ENCODE measurements around the gene TMEM81.

The TMEM81 gene

GRCh38 chr1:205121660-205122488 lies 37.6 kb upstream of the TMEM81 start, which contains the start of gene RBBP5:
Gene RBBP5, minus strand, starts transcription at chr1:205121978. Its CDS starts 105 bp downstream, at chr1:205121873.
- H2AFZ ChIP-seq (ENCODE audit: low read length), result peak within 1 kb of the TSS; percentile 77
- peaks cover 7% of the 10 kb centered on the region; the same call in 1 of the 2 replicates for H3K36me3 ChIP-seq (ENCODE audit: insufficient read depth, low read length)
- no peaks in the 10 kb centered on the region for H3K27me3 ChIP-seq (ENCODE audit: insufficient read depth, low read length)
- H3K9me2 ChIP-seq (ENCODE audit: low read depth, low read length), result no peaks in the 10 kb centered on the region
- H3K4me1 ChIP-seq (ENCODE audit: insufficient read depth, low read length, severe bottlenecking), result peaks cover 38% of the 10 kb centered on the region
- peak within 1 kb of the TSS; percentile 74 for H3K27ac ChIP-seq (ENCODE audit: low read depth, low read length, poor library complexity, severe bottlenecking)
- peaks cover 36% of the 10 kb centered on the region for H3K79me2 ChIP-seq (ENCODE audit: insufficient read depth, low read length)
- H3K4me3 ChIP-seq (ENCODE audit: low read depth, low read length, poor library complexity, severe bottlenecking), result peak within 1 kb of the TSS; percentile 76
- H3K9ac ChIP-seq (ENCODE audit: low read length), result peak within 1 kb of the TSS; percentile 87
- H3F3A ChIP-seq (ENCODE audit: insufficient read depth, low read length), result no peaks in the 10 kb centered on the region
- no peaks in the 10 kb centered on the region for H3K9me3 ChIP-seq (ENCODE audit: low read length)
- TF ChIP-seq EZH2 (IDR thresholded peaks at IDR 0.05; ENCODE audit: borderline replicate concordance, low read length) (no peak), CTCF (IDR thresholded peaks at IDR 0.05; ENCODE audit: low read length) (peak; percentile 87)
- peak within 1 kb of the TSS; percentile 89 for H3K4me2 ChIP-seq (ENCODE audit: low read length)
- H4K20me1 ChIP-seq (ENCODE audit: insufficient read depth, low read length), result no peaks in the 10 kb centered on the region

DNA sequence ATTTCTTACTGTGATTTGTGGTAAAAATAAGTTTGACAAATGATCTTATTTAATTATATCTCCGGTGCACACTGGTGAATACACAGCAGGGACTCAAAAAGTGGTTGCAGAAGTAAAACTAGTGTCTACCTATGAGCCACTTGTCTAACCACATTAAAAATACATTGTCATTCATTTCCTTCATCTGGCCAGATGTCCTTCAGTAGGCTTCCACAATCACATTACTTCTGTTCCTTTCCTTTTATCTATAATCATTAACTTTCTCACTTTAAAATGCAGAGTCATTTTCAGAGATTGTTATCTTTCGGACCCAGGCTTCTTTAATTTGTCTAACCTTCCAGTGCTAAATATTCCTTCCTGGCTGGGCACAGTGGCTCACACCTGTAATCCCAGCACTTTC lies 34.5 kb upstream of the TMEM81 start:
- Histone ChIP-seq H3K4me3 (ENCODE audit: low read depth, low read length, poor library complexity, severe bottlenecking) (no peak overlapping the region), H3K9me3 (ENCODE audit: low read length) (no peaks in the 10 kb centered on the region), H3F3A (ENCODE audit: insufficient read depth, low read length) (no peaks in the 10 kb centered on the region), H2AFZ (ENCODE audit: low read length) (no peak overlapping the region), H3K9ac (ENCODE audit: low read length) (no peak overlapping the region), H3K4me2 (ENCODE audit: low read length) (no peak overlapping the region), H3K36me3 (ENCODE audit: insufficient read depth, low read length) (peaks cover 20% of the 10 kb centered on the region; the same call in 1 of the 2 replicates), H3K27me3 (ENCODE audit: insufficient read depth, low read length) (no peaks in the 10 kb centered on the region), H3K9me2 (ENCODE audit: low read depth, low read length) (no peaks in the 10 kb centered on the region), H3K4me1 (ENCODE audit: insufficient read depth, low read length, severe bottlenecking) (peaks cover 29% of the 10 kb centered on the region), H4K20me1 (ENCODE audit: insufficient read depth, low read length) (no peaks in the 10 kb centered on the region), H3K79me2 (ENCODE audit: insufficient read depth, low read length) (peaks cover 48% of the 10 kb centered on the region), H3K27ac (ENCODE audit: low read depth, low read length, poor library complexity, severe bottlenecking) (no peak overlapping the region)
- TF ChIP-seq EZH2 (IDR thresholded peaks at IDR 0.05; ENCODE audit: borderline replicate concordance, low read length), result no peak
- no peak for TF ChIP-seq CTCF (IDR thresholded peaks at IDR 0.05; ENCODE audit: low read length)

- Histone ChIP-seq H3K4me1 (ENCODE audit: insufficient read depth, low read length, severe bottlenecking) (no peaks in the 10 kb centered on the region), H3K9me3 (ENCODE audit: low read length) (no peaks in the 10 kb centered on the region), H3K4me3 (ENCODE audit: low read depth, low read length, poor library complexity, severe bottlenecking) (no peak overlapping the region), H4K20me1 (ENCODE audit: insufficient read depth, low read length) (no peaks in the 10 kb centered on the region), H3K9ac (ENCODE audit: low read length) (no peak overlapping the region), H3F3A (ENCODE audit: insufficient read depth, low read length) (no peaks in the 10 kb centered on the region), H3K79me2 (ENCODE audit: insufficient read depth, low read length) (0 out of 2 replicates have a peak, but pooled peaks cover 11% of the 10 kb centered on the region), H3K36me3 (ENCODE audit: insufficient read depth, low read length) (peaks cover 48% of the 10 kb centered on the region), H3K9me2 (ENCODE audit: low read depth, low read length) (no peaks in the 10 kb centered on the region), H3K27me3 (ENCODE audit: insufficient read depth, low read length) (no peaks in the 10 kb centered on the region), H2AFZ (ENCODE audit: low read length) (no peak overlapping the region), H3K4me2 (ENCODE audit: low read length) (no peak overlapping the region), H3K27ac (ENCODE audit: low read depth, low read length, poor library complexity, severe bottlenecking) (no peak overlapping the region)
- TF ChIP-seq EZH2 (IDR thresholded peaks at IDR 0.05; ENCODE audit: borderline replicate concordance, low read length) (no peak), CTCF (IDR thresholded peaks at IDR 0.05; ENCODE audit: low read length) (no peak)
These were observed 27.1 kb upstream of the TMEM81 start for GRCh38 chr1:205111354-205111753.

Measured in OCI-LY1 (cell line).